GM12878 (cell line): ENCODE results near the gene FAM200A. TPM values are rescaled to one million over a fixed set of nuclear protein-coding genes. Genes with fewer than 3 reads are reported as not detected.

Experiments used
- BCL3 ChIP-seq: IDR thresholded peaks from 2 replicates; pipeline ENCODE4 v1.6.1; 2011; ENCODE audit warnings: borderline replicate concordance, low read depth, mild to moderate bottlenecking, moderate library complexity, low read length; ENCODE audit not compliant: insufficient read depth, poor library complexity, severe bottlenecking
- BHLHE40 ChIP-seq, 2 experiments: fragments of 450-650 bp in 1 of 2; IDR thresholded peaks; 2 replicates each; pipeline ENCODE4 v1.6.1; 2011 to 2017; ENCODE audit warnings: low read depth in 2 of 2, borderline replicate concordance in 1 of 2, improper control_type of control experiment in 1 of 2, low read length in 1 of 2, mild to moderate bottlenecking in 1 of 2
- CUX1 ChIP-seq: IDR thresholded peaks from 2 replicates; pipeline ENCODE4 v1.6.1; 2012; ENCODE audit warnings: improper control_type of control experiment, low read depth, low read length; ENCODE audit not compliant: insufficient replicate concordance
- KAT2A ChIP-seq: conservative IDR thresholded peaks from 2 replicates; pipeline ENCODE4 v1.6.1; 2011; ENCODE audit warnings: low read depth, low read length; ENCODE audit not compliant: control insufficient read depth
- MEF2A ChIP-seq: IDR thresholded peaks from 2 replicates; pipeline ENCODE4 v1.6.1; 2011; ENCODE audit warnings: low read depth, mild to moderate bottlenecking, low read length, moderate library complexity; ENCODE audit not compliant: insufficient read depth
- USF1 ChIP-seq: IDR thresholded peaks from 2 replicates; pipeline ENCODE4 v1.6.1; 2011; ENCODE audit warnings: borderline replicate concordance, low read depth, mild to moderate bottlenecking, moderate library complexity, mixed read lengths, low read length; ENCODE audit not compliant: insufficient read depth; ENCODE audit errors: extremely low read length
- polyA plus RNA-seq, 11 experiments: library from polyadenylated mRNA; depleted of rRNA in 4 of 11; unstranded in 6 of 11; stranded (reverse) in 5 of 11; fragments of >200 nt; fragmentation: Nextera tagmentation in 4 of 11; fragmentation: Illumina TruSeq in 1 of 11; extraction: Ambion mirVana in 4 of 11; extraction: Trizol in 1 of 11; gene quantifications; 1 replicate in 1 of 11; 2 replicates in 10 of 11; pipeline versions ENCODE4 v1.2.1 to v1.2.3, GENCODE V29; 2011 to 2016; ENCODE audit warnings: inconsistent platforms in 2 of 11, missing spikeins in 2 of 11, low read depth in 1 of 11
- total RNA-seq, 4 experiments: library from RNA; depleted of rRNA in 3 of 4; stranded (reverse); fragments of >200 nt in 3 of 4; fragmentation: Illumina TruSeq in 1 of 4; extraction: Trizol in 1 of 4; gene quantifications; 2 replicates each; pipeline versions ENCODE4 v1.2.1 to v1.2.3, GENCODE V29; 2013 to 2021

FAM200A gene
- total and polyA plus RNA-seq, 10 of the 15 experiments (the other 5 are each of a cell fraction or from before 2014, with no cell fraction given) = 2.7 to 9.0 (median 6.5) TPM

- TF ChIP-seq BCL3 (no peak), BHLHE40 (IDR thresholded peaks at IDR 0.05; ENCODE audit: borderline replicate concordance in 1 of 2, low read depth in 2 of 2, low read length in 1 of 2) (0 out of 4 replicates have a peak, but pooled peaks of 1 of the 2 experiments have one; percentile 5), CUX1 (no peak), KAT2A (no peak), USF1 (no peak), MEF2A (no peak)
These were observed 46.6 kb downstream of the FAM200A start (continued) for GRCh38 chr7:99505324-99505662.
